ENCODE results near the gene UGP2.

Gene UGP2

DNA sequence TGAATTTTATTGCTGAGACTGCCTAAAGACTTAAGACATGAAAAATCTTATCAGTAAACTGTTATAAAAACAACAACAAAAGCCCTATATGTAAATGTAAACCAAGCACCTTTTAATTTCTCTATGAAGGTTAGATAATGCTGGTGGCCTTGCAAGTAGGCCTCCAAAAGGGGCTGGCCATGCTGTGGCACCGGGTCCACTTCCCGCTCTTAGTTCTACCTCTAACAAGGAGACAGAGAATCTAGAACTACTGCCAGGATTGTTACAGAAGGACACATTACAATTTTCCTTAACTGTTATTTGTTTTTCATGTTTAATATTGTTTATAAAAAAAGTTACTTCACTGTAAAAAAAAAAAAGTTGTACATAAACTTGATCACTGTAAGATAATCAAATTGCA, 49.0 kb downstream of the UGP2 start:
- TF ChIP-seq, protein P1, sequence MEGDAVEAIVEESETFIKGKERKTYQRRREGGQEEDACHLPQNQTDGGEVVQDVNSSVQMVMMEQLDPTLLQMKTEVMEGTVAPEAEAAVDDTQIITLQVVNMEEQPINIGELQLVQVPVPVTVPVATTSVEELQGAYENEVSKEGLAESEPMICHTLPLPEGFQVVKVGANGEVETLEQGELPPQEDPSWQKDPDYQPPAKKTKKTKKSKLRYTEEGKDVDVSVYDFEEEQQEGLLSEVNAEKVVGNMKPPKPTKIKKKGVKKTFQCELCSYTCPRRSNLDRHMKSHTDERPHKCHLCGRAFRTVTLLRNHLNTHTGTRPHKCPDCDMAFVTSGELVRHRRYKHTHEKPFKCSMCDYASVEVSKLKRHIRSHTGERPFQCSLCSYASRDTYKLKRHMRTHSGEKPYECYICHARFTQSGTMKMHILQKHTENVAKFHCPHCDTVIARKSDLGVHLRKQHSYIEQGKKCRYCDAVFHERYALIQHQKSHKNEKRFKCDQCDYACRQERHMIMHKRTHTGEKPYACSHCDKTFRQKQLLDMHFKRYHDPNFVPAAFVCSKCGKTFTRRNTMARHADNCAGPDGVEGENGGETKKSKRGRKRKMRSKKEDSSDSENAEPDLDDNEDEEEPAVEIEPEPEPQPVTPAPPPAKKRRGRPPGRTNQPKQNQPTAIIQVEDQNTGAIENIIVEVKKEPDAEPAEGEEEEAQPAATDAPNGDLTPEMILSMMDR (IDR thresholded peaks at IDR 0.05; ENCODE audit: low read depth, low read length) = no peak
- no peak for DNase-seq (ENCODE audit: low read depth in 2 of 2)
- H3K4me3 ChIP-seq (replicated peaks in 1 of 2; ENCODE audit: low read depth in 2 of 2, low read length in 2 of 2) = no peak overlapping the region

DNA sequence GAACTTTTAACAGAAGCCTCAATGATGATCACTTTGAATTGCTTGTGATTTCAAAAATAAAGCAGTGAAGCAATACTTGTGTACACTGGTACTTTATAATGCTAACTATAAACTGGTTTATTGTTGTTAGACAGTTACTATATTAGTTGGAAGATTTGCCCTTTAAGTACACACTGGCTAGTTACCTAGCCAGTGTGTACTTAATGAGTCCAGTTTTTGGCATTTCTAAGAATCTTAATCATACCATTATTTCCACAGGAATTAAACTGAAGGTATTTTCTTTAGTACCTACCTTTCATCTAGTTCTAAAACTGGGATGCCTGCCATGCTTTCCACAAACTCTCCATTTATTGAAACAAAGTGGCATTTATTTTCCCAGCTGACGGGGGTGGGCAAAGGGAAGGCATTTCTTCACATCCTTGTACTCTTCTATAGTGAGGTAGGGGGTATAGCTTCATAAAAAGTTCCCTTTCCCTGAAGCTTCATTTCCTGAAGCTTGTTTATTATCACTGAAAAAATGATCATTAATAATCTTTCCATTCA, 49.9 kb downstream of the UGP2 start:
- TF ChIP-seq, protein P1 (IDR thresholded peaks at IDR 0.05; ENCODE audit: low read depth, low read length) = no peak
- DNase-seq (ENCODE audit: low read depth in 2 of 2) = no peak
- H3K4me3 ChIP-seq (replicated peaks in 1 of 2; ENCODE audit: low read depth in 2 of 2, low read length in 2 of 2) = no peak overlapping the region

DNA sequence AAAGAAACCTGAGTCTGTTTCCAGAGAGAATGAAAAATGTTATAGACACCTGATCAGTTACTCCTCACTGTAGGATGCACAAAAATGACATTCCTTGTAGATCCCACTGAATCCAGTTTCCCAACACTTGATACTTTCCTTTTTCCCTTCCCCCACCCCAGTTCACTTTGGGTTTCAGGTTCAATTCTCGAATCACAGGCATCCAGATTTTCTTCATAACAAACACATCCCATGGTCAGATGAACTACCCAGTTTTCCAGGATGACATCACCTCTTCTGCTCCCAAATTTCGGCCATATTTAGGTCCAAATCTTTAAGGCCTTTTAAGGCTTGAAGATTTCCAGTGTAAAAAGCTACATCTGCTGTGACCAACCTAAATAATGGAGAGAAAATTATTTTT, 51.5 kb downstream of the UGP2 start:
- no peak overlapping the region for H3K4me3 ChIP-seq (replicated peaks in 1 of 2; ENCODE audit: low read depth in 2 of 2, low read length in 2 of 2)
- TF ChIP-seq, protein P1 (IDR thresholded peaks at IDR 0.05; ENCODE audit: low read depth, low read length) = no peak
- DNase-seq (ENCODE audit: low read depth in 2 of 2) = no peak

DNA sequence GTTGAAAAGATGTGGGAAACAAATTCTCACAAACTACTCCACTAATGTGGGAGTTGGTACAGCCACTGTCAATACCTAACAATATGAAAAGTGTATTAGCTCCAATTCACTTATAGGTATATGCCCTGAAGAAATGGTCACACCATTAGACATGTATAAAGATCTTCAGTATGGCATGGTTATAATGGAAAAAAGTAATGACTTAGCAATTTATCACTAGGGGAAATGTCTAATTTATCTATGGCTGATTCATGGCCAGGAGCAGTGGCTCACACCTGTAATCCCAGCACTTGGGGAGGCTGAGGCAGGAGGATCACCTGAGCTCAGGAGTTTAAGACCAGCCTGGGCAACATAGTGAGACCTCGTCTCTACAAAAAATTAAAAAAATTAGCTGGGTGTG, 52.5 kb downstream of the UGP2 start:
- DNase-seq (ENCODE audit: low read depth in 2 of 2) = no peak
- TF ChIP-seq, protein P1 (IDR thresholded peaks at IDR 0.05; ENCODE audit: low read depth, low read length) = no peak
- no peak overlapping the region for H3K4me3 ChIP-seq (replicated peaks in 1 of 2; ENCODE audit: low read depth in 2 of 2, low read length in 2 of 2)

DNA sequence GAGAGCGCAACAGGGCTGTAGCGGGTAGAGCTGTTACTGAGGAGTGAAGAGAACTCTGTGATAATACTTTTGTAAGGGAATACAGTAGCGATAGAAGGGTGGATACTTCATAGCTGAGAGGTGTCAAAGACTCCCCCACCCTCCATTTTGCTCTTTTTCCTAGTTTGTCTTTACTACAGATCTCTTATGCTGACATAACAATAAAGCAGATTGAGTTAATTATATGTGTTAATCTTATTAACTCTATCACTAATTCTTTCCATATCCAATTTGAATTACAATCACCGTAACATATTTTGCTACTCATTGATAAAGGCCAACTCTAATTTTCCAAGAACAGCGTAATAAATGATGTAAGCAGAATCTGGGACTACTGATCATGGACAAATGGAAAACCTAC, 57.1 kb downstream of the UGP2 start:
- H3K4me3 ChIP-seq (replicated peaks in 1 of 2; ENCODE audit: low read depth in 2 of 2, low read length in 2 of 2) = no peak overlapping the region
- no peak for DNase-seq (ENCODE audit: low read depth in 2 of 2)
- TF ChIP-seq, protein P1 (IDR thresholded peaks at IDR 0.05; ENCODE audit: low read depth, low read length) = no peak

DNA sequence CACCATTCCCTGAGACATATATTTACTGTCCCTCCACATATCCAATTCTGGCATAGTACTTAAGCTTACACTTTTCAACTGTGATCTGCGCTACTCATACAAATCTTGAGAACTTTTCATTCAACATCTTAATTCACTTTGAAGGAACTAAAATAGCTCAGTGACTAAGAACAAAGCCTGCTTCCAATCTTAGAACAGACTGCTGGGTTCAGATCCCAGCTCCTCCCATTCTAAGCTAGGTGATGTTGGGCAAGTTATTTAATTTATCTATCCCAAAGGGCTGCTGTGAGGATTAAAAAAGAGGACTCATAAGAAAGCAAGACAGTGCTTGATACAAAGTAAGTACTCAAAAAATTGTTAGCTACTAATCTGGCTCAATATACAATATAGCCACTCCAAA, 57.9 kb downstream of the UGP2 start:
- TF ChIP-seq, protein P1 (IDR thresholded peaks at IDR 0.05; ENCODE audit: low read depth, low read length) = no peak
- no peak overlapping the region for H3K4me3 ChIP-seq (replicated peaks in 1 of 2; ENCODE audit: low read depth in 2 of 2, low read length in 2 of 2)
- DNase-seq (ENCODE audit: low read depth in 2 of 2) = no peak

DNA sequence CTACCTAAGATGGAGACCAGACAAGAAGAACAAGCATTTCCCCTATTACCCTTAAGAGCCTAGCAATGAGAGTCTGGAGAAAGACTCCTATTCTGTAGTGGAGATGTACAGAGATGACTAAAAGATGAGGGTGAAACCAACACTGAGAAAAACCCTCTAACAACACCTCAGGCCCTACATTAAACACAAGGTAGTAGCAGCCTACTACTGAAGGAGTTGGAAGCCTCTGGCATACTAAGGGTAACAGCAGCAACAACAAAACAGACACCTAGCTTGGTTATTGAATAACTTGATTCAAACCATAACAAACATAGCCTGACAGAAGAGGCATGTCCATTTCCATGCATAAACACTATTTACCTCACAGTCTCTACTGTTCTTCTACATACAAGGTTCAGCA, 60.5 kb downstream of the UGP2 start:
- no peak overlapping the region for H3K4me3 ChIP-seq (replicated peaks in 1 of 2; ENCODE audit: low read depth in 2 of 2, low read length in 2 of 2)
- TF ChIP-seq, protein P1 (IDR thresholded peaks at IDR 0.05; ENCODE audit: low read depth, low read length) = no peak
- no peak for DNase-seq (ENCODE audit: low read depth in 2 of 2)

All from cardiac fibroblast (primary cell).